NCI-H2227 (cell line): ENCODE results near the gene C1orf159.
"Not testable (repeated sequence)": the region's sequence is repeated elsewhere in the genome, so short reads cannot be mapped to it uniquely, and the experiment has no call there.

Source experiments
- DNase-seq: peaks from one replicate; lab custom pipeline; 2025; ENCODE audit not compliant: unreplicated experiment; lab: John Stamatoyannopoulos, UW

Gene C1orf159

DNA sequence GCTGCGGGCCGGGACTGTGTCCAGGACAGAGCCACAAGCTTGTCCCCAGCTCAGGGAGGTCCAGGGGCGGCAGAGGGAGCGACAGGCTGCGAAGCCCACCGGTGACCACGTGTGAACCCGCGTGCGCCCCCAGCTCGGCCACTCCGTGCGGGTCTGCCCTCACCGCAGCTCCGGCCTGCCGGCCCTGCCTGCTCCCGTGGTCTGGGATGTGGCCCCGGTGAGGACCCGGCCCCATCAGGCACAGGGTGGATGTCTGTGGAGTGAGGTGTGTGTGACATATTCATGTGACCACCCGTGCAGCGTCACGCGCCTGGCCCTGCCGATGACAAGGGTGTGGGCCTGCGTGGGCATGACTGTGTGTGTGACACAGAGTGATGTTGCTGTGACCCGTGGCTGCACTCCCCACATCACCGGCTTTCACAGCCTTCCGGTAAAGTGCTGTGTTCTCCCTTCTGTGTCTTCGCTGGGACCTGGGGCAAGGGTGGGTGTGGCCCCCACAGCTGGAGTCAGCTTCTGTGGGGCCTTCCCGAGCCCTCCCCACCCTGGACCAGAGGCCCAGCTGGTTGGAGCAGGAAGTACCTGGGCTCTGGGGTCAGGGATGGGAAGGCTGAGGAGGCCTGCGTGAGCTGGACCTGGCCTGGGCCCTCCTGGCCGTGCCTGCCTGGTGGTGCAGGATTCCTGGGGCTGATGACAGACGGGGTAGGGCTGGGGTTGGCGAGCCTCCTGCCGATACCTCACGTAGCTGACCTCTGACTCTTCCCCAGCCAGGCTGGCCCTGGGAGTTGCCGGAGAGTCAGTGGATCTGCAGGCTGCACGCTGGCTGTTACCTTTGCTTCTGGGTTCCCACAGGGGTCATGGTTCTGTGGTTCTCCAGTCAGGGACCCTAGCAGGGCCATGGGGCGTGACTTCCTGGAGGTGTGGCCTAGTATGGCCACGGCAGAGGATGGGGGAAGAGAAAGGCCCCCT is 45.9 kb downstream of the C1orf159 start:
- peak; percentile 48 for DNase-seq

DNA sequence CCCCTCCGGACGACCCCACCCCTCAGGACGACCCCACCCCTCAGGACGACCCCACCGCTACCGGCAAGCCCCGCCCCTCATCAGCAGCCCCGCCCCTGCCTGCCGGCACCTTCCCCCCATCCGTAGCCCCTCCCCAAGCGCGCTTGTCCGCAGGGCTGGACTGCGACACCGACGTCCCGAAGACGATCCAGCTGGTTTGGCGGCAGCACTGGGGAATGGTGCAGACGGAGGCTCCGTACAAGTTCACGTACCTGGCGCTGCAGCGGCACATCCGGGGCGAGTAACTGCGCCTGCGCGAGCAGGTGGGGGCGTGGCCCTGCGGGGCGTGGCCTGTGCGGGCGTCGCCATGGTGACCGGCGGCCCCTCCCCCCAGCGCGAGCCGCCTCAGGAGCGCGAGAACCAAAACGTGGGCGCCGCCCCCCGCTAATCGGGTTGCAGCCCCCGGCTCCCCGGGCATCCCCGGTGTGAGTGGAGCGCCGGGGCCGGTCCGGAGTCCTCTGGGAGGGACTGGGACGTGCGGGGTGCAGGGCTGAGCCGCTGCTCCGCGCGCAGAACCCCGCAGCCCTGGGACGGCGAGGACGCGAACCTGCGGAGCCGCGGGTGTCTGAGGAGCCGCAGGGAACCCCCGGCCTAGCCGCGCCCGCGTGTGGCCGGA is 46.7 kb downstream of the C1orf159 start:
- peak; percentile 92 for DNase-seq

DNA sequence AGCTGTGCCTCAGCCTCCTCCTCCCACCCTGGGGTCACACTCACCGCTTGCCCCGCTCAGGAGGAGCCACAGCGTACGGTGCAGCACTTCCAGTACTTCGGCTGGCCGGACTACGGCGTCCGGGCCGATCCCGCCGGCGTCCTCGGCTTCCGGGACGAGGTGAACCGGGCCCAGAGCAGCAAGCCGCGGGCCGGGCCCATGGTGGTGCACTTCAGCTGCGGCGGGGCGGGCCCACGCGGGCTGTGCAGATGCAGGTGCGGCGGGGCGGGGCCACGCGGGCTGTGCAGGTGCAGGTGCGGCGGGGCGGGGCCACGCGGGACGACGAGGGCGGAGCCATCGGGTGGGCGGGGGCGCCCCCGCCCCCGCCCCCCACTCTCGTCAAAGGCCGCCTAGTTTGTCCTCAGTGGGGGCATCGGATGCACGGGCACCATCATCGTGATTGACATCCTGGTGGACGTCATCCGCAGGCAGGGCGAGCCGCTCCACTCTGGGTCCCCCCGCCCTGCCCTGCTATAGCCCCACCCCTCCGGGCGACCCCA is 47.3 kb downstream of the C1orf159 start:
- peak; percentile 82 for DNase-seq

DNA sequence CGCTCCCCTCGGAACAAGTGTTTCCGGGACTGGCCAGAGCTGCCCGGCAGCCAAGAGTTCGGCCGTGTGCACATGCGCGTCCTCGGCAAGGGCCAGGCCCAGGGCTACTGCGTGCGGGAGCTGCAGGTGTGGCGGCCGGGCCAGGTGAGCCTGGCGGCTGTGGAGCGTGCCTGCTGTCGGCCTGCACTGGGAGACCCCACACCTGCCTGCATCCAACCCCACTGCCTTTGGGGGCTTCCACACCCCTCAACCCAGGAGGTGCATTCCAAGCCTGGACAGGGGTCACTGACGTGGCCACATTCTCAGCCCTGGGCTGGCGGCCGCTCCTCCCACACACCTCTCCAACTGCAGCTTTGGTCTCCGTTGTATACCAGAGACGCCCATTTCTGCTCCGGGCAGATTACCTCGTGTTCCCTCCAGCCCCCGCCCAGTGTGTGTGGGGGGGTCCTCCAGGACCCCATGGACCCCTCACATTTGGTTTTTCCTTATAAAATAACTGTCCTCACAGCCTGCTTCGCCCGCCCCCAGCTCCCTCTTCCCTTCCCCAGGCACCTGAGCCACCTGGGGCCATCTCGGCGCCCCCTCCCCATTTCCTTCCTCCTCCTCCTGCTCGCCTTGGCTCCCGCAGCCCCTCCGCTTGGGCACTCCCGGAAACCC is 47.9 kb downstream of the C1orf159 start:
- DNase-seq: no peak

DNA sequence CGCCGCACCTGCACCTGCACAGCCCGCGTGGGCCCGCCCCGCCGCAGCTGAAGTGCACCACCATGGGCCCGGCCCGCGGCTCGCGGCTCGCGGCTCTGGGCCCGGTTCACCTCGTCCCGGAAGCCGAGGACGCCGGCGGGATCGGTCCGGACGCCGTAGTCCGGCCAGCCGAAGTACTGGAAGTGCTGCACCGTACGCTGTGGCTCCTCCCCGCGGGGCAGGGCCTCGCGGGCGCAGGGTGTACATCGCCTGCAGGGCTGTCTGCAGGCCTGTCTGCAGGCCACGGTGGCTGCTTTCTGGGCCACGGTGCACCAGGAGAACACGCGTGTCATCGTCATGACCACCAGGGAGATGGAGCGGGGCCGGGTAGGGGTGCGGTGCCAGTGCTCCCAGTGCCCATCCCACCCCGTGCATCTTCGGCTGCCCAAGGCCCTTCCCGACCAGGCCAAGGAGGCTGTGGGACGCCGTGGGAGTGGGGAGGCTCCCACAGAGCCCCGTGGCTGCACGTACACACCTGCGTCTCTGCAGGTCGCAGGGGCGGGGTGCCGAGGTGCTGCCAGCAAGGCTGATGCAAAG is 48.5 kb downstream of the C1orf159 start:
- DNase-seq: no peak

DNA sequence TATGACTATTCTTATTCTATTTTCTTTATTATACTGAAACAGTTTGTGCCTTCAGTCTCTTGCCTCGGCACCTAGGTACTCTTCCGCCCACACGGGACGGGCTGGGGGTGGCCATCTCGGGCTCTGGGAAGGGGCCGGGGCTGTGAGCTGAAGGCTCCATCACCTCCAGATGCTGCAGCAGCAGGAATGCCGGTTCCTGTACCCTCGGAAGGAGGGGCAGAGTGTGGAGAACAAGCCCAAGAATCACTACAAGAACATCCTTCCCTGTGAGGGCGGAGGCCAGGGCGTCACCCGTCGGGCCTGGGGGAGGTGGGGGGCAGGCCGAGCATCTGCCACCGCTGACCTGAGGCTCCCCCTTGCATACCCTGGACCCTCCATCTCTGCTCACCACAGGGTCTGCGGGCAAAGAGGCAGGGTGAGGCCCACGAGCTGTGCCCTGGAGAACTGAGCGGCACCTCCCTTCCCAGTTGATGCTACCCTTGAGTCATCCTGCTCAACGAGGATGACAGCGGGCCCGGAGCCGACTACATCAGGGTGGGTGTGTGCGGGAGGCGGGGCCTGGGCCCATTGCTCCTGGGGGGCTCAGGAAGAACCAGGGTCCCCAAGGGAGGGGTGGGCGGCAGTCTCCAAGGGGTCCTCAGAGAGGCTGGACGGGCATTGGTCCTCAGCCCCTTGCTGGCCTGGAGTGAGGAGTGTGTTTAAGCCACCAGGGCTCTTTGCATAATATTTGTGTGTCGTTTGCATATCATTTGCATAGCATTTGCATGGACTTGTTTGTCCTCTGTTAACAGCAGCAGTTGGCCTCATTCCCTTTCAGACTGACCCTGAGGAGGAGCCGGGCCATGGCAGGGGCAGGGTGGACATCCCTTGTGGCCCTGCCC is 49.2 kb downstream of the C1orf159 start:
- DNase-seq: no peak

DNA sequence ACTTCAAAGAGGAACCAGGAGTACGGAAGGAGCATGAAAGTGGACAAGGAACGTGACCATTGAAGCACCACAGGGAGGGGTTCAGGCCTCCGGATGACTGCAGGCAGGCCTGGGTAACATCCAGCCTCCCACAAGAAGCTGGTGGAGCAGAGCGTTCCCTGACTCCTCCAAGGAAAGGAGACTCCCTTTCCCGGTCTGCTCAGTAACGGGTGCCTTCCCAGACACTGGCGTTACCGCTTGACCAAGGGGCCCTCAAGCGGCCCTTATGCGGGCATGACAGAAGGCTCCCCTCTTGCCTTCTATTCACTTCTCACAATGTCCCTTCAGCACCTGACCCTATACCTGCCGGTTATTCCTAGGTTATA is 50.0 kb downstream of the C1orf159 start:
- DNase-seq: not testable (repeated sequence)

DNA sequence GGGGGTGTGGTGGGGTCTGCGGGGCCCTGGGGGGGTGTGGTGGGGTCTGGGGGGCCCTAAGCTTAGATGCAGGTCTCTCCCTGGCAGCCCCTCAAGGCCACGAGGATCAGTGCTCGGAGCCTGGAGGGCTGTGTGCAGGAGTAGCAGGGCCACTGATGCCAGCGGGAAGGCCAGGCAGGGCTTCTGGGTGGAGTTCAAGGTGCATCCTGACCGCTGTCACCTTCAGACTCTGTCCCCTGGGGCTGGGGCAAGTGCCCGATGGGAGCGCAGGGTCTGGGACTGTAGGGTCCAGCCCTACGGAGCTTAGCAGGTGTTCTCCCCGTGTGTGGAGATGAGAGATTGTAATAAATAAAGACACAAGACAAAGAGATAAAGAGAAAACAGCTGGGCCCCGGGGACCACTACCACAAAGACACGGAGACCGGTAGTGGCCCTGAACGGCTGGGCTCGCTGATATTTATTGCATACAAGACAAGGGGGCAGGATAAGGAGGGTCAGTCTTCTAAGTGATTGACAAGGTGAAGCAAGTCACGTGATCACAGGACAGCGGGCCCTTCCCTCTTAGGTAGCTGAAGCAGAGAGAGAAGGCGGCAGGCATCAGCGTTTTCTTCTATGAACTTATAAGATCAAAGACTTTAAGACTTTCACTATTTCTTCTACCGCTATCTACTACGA is 50.5 kb downstream of the C1orf159 start:
- no peak for DNase-seq

DNA sequence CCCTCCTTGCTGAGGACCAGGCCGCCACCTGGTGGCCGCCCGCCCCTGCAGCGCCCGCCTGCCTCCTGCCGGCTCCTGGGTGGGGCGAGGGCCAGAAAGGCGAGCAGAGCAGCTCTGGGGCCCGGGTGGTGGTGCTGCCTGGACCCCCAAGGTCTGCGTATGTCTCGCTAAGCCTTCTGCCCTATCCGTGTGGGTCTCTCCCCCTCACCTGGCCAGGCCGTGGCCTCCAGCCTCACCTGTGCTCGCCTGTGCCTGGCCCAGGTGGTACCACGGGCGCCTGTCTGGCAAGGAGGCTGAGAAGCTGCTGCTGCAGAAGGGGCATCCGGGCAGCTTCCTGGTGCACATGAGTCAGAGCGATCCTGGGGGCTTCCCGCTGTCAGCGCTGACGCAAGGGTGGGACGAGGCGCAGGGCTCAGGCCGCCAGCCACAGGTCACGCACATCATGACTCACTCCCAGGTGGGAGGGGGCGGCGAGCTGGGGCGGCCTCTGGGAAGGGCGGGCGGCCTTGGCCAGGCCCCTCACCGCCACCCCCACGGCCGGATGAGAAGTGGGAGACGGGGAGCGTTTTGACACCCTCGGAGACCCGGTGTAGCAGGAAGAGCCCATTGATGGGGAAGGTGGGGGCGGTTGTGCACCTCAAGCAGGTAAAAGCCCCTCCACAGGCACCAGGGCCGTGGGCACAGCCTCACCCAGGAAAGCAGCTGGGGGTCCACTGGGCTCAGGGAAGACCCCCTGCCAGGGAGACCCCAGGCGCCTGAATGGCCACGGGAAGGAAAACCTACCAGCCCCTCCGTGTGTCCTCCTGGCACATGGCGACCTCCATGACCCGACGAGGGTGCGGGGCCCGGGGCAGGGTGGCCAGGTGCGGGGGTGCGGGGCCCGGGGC is 51.7 kb downstream of the C1orf159 start:
- DNase-seq: peak; percentile 26

DNA sequence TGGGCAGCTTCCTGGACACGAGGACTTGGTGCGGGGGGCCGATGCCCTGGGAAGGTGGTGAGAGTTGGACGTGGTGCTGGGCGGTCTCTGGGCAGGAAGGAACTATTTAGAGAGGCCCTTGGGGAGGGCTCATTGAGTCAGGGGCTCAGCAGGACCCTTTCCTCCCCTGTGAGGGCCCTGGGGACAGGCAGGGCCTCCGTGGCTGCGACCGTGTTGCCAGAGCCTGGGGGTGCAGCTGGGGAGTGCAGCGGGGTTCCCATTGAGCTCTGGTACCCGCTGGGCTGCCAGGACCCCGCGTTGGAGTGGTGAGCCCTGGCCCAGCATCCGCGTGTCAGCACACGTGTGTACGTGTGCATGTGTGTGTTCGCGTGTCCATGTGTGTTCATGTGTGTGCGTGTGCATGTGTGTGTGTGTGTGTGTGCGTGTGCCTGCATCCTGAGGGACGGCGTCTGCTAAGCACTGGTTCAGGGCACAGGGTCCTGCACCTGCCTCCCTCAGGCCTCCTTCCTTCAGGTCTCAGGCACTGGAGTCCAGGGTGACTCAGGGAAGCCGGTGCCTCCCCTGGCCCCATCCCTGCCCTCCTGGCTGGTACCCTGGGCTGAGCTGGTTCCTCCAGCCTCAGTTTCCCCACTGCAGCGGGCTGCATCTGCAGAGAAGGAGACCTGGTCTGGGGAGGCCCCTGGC is 52.5 kb downstream of the C1orf159 start:
- DNase-seq: no peak

DNA sequence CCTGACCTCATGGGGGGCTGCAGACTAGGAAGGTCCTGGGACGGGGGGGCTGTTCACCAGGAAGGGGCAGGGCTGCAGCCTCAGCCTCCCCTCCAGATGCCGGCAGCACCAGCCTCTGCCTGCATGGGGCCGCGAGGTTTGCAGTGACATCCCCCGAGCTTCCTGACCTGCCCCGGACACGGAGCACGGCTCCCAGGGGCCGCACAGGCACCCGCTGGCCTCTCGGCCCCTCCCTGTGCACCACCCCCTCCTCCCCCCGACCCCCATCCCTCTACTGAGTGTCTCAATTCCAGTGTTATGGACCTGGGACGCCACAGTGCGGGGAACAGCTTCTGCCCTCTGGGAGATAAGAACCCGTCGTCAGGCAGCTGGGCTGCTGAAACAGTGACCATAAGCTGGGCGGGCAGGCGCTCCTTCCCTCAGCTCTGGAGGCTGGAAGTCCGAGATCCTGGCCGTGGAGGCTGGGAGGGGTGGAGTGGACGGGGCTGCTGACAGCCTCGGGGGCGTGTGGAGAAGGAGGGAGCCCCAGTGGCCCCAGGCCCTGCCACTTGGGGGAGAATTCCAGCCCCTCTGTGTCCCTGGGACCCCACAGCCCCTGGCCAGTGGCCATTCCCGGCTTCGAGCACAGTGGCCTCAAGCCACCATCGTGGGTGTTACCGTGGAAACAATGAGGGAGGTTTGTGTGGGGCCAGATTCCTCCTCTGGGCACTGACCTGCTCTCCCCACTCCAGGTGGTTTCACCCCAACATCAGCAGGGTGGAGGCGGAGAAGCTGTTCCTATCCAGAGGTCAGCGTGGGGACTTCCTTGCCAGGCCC is 53.3 kb downstream of the C1orf159 start:
- no peak for DNase-seq

DNA sequence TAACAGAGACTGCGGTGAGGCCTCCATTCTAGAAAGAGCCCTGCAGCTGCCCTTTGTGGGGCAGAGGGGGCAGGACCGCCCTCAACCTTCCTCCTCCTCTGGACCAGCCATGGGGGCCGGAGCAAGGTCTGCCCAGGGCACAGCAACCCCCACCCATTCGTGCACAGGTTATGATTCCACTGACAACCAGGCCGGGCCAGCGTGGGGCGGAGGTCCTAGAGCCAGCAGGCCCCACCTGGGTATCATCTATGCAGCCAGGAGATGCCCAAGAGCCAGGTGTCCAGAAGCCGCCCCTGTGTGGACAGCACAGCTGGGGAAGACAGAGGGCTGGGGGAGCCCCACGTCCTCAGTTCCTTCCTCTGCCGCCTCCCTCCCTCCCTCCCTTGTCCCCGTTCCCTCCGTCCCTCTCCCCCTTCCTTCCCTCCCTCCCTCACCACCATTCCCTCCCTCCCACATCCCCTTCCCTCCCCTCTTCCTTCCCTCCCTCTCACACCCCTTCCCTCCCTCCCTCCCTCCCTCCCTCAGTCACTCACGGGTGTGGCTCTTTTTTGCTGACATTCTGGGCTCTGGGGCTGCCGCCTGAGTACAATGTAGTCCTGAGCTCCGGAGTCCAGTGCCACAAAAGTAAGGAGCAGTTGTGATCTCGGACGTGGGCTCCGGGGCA is 54.1 kb downstream of the C1orf159 start:
- DNase-seq: no peak

DNA sequence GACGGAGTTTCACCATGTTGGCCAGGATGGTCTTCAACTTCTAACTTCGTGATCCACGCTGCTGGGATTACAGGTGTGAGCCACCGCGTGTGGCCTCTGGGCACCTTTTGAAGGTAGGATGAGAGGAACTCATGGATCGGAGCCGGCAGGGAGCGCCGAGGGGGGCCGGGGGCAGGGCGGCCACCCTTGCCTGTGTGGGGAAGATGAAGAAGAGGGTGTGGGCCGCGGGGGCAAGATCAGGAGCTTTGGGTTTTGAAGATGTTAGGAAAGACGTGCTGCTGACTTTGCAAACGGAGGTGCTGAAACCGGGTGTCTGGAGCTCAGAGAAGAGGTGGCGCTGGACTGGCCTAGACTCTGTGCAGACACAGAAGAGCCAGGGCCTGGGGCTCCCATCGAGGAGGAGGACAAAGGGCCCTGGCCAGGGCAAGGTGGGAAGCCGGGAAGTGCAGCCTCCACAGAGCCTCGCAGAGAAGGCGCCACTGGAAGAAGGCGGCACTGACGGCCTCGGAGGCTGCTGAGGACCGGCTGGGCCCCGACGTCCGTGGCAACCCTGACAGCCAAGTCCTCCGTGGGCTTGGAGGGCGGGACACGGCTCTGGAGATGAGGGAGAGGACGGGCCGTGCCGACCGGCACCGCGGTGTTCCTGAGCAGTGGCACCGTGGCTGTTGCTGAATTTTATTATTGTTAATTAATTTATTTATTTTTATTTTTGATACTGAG is 55.4 kb downstream of the C1orf159 start:
- DNase-seq: peak; percentile 19

DNA sequence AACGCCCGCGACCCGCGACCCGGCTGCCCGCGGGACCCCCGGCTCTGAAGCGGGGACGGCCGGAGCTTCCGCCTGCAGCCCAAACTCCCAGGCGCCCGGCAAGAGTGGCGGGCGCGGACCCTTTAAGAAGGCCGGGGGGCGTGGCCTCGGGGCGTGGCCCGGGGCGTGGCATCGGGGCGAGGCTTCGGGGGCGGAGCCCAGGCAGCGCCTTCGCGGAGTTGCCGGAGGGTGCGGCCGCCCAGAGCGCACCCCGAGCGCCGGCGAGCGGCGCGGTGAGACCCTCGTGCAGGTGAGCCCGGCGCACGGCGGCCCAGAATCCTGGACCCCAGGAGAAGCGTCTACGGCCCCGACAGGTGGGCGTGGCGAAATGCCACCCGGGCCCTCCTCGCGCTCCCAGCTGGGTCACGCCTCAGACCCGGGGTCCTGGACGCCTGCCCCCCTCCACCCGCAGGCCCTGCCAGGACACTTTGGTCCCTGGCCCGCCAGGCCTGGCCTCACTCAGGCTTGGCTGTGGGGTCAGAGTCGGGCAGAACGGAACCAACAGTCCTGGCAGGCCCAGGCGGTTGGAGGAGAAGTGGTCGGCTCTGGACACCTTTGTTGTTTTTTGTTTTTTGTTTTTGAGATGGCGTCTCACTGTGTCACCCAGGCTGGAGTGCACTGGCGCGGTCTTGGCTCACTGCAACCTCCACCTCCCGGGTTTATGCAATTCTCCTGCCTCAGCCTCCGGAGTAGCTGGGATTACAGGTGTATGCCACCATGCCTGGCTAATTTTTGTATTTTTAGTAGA is 56.2 kb downstream of the C1orf159 start:
- peak; percentile 91 for DNase-seq

DNA sequence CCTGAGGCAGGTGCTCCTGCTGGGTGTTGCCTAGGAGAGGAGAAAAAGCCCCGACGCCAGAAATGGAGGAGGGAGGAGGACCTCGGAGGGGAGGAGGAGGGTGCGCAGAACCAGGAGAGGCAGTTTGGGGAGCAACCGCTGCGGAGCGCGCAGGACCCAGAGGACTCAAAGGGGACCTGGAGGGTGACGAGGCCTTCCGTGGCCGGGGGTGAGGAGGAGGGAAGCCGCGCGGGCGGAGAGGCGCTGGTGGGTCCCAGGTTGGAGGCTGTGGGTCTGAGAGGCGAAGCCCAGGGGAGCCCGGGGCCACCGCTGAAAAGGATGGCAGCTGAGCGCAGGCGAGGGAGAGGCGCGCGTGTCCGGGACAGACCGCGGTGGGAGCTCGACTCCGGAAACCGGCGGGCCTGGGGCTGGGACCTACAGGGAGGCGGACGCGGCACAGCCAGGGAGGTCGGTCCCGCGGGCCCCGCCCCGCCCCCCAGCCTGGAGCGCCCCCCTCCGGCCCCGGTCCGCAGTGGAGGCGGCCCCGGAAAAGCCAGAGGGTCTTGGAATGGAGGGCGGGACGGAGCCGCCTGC is 56.9 kb downstream of the C1orf159 start:
- DNase-seq: peak; percentile 70
